Measurements from ENCODE around the gene RPS25.
"Not testable (repeated sequence)": the region's sequence is repeated elsewhere in the genome, so short reads cannot be mapped to it uniquely, and the experiment has no call there.

The RPS25 gene

GRCh38 chr11:119038884-119039283, 20.7 kb upstream of the RPS25 start:
- no peak for DNase-seq

DNA sequence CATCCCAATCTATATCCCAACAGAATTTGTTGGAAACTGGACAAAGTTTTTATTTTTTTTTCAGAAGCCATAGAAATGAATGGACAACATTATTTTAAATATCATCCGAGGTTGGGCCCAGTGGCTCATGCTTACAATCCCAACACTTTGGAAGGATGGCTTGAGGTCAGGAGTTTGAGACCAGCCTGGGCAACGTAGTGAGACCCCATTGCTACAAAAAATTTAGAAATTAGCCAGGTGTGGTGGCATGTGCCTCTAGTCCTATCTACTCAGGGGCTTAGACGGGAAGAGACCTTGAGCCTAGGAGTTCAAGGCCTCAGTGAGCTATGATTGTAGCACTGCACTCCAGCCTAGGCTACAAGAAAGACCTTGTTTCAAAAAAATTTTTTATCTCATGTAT, 16.7 kb upstream of the RPS25 start:
- no peak for DNase-seq

GRCh38 chr11:119033421-119033820, 15.3 kb upstream of the RPS25 start:
- DNase-seq = not testable (repeated sequence)

DNA sequence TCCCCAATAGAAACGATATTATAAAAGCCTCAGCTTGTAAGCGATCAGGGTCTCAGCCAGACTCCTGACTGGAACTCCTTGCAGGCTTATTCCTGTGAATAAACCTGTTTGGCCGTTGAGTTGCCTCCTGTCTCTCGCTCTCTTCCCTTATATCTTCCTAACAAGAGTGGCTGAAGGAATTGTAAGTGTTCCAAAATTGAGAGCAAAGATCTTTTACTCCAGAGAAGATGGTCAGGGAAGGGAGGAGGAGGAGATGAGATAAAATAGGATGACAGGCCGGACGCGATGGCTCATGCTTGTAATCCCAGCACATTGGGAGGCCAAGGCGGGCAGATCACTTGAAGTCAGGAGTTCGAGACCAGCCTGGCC, 13.8 kb upstream of the RPS25 start:
- no peak for DNase-seq

DNA sequence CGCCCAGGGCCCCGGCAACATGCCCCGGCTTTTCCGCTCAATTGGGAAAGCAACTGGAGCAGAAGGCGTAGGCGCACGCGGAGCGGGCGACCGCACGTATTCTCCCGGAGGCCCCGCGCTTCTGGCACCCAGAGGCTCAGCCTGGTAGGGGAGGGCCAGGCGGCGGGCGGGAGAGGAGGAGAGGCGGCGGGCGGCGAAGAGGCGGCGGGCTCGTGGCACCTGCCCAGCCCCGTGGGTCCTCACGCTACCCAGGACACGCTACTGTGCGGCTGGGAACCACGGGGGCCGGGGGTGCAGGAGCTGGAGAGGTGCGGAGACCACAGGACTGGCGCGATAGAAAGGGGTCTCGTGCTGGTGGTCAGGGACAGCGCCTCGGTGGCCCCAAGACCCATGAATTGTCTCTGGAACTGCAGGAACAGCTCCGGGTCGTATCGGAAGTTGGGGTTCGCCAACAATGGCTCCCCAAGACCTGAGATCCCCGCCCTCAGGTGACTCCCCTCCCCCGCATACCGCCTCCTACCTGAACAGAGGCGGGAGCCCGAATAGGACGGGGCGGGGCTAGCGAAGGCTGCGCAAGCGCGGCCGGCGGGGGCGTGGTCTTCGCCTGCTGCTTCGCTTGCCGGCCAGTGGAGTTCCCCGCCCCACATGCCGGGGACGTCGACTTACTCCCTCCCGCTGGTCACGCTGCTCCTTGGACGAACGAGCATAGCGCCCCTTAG, 12.3 kb upstream of the RPS25 start, which contains the start of gene SLC37A4:
SLC37A4 (minus strand) TSS at position 549 of the 719 bp plus-strand sequence.
- peak; percentile 96 for DNase-seq

- no peak for DNase-seq
Measured at GRCh38 chr11:119030029-119030328, 11.8 kb upstream of the RPS25 start.

- peak; percentile 18 for DNase-seq
Measured at GRCh38 chr11:119029340-119030028, 11.3 kb upstream of the RPS25 start.

DNA sequence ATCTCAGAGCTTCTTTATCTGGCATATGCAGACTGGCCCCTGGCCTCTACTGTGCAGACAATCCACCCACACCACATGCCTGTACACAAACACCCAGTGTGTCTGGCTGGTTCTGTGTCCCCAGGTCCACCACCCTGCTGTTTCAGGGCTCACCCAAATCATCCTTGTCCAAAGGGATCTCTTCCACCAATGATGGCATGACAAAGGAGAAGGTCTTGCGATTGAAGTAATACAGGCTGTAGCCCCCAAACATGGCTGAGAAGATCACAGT, 10.9 kb upstream of the RPS25 start:
- peak; percentile 5 for DNase-seq

GRCh38 chr11:119028346-119029068, 10.4 kb upstream of the RPS25 start:
- peak; percentile 8 for DNase-seq

DNA sequence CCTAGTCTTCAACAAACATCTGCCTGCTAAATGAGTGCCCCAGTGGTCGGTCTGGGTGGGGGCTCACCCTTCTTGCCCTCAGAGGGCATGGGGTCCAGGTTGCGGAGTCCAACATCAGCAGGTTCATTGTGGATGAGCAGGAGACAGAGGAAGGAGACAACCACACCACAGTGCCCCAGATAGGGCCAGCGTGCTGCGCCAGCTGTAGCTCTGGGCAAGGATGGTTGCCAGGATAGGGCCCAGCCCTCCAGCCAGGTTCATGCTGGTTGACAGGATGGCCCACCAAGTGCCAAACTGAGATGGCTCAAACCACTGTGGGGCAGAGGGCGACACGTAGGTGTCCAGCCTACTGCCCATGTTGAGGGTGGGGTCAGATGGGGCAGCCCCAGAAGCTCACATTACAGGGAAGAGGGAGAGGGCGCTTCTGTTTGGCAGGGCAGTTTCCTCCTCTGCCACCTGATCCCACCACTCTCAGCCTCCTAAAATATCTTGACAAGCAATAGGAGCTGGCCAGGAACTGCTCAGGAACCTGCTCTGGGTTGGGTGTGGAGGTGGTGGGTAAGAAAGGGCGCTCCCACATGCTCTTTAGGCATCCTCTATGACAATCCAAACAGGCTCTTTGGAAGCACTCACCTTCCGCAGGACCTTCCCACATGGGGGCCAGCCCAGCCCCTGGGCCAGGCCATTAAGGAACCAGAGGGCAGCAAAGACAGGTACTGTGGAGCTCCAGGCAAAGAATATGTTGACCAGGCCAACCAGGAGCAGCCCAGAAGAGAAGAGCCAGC, 9.6 kb upstream of the RPS25 start:
- DNase-seq = peak; percentile 7

DNA sequence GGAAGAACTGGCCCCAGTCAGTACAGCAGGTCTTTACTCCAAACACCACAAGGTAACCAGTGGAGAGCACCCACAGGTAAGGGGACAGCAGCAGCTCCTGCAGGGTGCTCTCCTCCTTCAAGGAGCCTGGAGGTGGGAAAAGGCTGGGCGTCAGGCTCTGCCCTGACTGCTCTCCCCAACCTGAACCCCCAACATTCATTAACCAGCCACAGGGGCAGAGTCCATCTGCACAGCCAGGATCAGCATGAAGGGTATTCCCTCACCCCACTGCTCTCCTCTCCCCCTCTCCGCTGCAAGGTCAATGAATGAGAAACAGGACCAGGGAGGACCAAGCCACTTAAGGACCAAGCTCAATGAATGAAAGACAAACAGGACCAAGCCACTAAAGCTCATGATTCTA, 8.8 kb upstream of the RPS25 start:
- peak; percentile 11 for DNase-seq

GRCh38 chr11:119025978-119026766, 8.0 kb upstream of the RPS25 start:
- peak; percentile 13 for DNase-seq

- peak; percentile 15 for DNase-seq
Measured at GRCh38 chr11:119025541-119025940, 7.4 kb upstream of the RPS25 start.

DNA sequence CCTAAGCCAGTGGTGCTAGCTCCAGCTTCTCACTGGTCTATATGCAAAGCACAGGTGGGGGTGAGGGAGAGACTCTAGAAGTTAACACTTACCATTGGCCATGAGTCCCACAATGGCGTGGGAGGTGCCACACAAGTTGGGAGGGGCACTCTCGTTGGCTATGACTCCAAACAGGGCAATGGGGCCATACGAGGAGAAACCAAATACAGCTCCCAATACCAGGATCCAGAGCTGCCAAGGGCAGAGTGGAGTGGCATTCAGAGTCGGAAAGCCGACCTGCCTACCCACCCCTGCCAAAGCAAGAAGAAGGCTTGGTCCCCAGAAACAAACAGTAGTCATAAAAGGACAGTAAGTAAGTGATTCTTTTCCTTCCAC, 6.9 kb upstream of the RPS25 start:
- DNase-seq = peak; percentile 15

DNA sequence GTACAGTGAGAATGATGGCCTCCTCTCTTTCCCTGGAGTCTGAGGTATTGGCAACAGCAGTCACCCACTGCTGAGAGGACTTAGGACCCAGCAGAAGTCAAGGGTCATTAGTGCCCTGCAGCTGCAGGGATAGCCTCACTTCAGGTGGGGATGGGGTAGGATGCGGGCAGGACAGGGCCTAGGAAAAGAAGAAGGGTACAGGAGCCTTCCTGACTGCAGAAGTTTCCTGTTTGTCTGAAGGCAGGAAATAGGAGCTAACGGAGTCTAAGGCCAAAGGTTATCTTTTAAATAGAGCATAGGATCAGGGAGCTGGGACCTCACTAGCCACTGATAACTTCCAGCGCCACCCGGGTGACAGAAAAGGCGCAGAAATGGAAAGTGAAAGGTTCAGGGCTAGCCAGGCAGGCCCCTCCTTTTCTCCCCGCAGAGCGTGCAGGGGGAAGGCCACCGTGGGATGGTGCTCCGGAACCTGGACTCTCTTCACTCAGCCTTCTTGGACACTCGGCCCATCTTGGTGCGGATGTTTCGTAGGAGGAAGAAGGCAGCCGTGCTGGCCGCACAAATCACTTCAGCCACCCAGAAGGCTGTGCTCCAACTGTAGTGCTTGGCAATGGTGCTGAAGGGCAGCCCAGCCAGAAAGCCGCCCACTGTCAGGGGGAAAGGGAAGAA, 6.4 kb upstream of the RPS25 start:
- peak; percentile 13 for DNase-seq

- DNase-seq = peak; percentile 14
Measured at GRCh38 chr11:119023741-119024140, 5.6 kb upstream of the RPS25 start.

DNA sequence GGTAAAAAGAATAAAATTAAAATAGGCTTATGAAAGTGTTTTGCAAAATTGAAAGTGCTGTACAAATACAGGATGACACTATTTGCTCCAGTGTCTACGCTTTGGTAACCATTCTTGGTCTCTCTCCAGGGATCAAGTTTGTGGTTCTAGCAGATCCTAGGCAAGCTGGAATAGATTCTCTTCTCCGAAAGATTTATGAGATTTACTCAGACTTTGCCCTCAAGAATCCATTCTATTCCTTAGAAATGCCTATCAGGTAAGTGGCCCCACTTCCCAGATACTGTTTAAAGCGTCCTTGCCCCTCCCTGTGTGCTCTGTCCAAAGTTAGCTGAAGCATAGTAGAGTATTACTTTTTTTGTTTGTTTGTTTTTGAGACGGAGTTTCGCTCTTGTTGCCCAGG, 3.5 kb upstream of the RPS25 start:
- DNase-seq = no peak

DNA sequence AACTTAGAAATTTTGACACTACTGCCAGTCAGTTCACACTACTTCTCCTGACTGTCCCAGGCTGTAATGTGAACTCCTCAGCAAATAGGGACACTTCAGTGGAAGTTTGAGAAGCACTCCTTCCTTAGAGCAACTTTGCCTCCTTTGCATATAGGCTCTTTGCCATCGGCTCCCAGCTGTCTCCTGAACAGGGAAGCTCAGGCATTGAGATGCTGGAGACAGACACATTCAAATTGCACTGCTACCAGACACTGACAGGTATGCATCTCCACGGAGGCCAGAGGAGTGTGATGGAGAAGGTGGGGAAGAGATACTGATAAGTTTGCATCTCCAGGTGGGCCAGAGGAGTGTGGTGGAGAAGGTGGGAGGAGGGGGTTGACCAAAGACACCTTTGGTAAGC, 1.9 kb upstream of the RPS25 start:
- DNase-seq = no peak

DNA sequence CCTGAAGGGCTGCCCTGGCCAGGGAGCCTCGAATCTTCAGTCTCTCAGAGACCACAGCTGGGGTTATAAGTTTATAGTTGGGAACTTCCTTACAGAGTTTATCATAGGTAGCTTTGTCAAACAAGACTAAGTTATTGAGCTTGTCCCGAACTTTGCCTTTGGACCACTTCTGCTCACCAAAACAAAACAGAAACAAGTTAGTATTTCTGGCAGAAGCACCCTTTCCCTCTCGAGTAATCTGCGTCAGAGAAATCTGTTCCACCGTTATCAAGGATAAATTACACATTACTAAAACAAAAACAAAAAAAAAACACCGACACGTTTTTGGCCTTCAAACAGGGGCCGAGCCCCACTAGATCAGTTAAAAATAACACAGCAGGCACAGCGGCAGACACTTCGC, 766 bp downstream of the RPS25 start:
- not testable (repeated sequence) for DNase-seq

GRCh38 chr11:119016216-119017009, 1.7 kb downstream of the RPS25 start:
- DNase-seq = no peak

DNA sequence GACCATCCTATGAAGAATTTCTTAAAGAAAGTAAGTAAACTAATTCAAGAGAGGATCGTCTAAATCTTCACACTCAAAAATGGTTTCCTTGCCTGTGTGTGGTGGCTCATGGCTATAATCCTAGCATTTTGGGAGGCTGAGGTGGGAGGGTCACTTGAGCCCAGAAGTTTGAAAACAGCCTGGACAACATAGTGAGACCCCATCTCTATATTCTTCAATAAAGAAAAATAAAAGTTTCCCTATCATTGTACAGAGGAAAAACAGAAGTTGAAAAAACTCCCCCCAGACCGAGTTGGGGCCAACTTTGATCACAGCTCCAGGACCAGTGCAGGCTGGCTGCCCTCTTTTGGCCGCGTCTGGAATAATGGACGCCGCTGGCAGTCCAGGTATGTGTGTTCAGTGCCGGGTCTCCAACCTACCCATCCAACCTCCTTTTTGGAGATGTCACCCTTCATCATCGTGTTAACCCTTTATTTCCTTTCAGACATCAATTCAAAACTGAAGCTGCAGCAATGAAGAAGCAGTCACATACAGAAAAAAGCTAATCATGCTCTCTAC, 3.0 kb downstream of the RPS25 start:
- DNase-seq = no peak

All from 8988T (cell line).